SK-N-SH (cell line): ENCODE results near the gene ACTN2. TPM values are rescaled to one million over a fixed set of nuclear protein-coding genes. Genes with fewer than 3 reads are reported as not detected.

Source experiments
- CTCF ChIA-PET: fragments of 300-600, 350-600 bp; formaldehyde crosslinking; extraction: SDS; loops from one replicate; lab custom pipeline; 2021; lab: Yijun Ruan, JAX
- POLR2A ChIA-PET: fragments of 350-600 bp; sonication (Branson Sonifier 250); formaldehyde crosslinking; extraction: SDS; loops from one replicate; lab custom pipeline; 2020; ENCODE audit warnings: antibody characterized with exemption, inconsistent platforms; lab: Yijun Ruan, JAX
- DNase-seq: peaks from one replicate; pipeline ENCODE4 v3.0.0; 2012
- H2AFZ ChIP-seq: fragments of 200-600 bp; sonication (generic); 2 replicates; pipeline ENCODE4 v1.8.1; 2016; ENCODE audit warnings: antibody characterized with exemption, mild to moderate bottlenecking, low read depth
- H3F3A ChIP-seq: fragments of 200-600 bp; sonication (generic); replicated peaks from 2 replicates; pipeline ENCODE3; 2016; ENCODE audit warnings: antibody characterized with exemption, mild to moderate bottlenecking; ENCODE audit not compliant: insufficient read depth
- H3K27ac ChIP-seq, 2 experiments: fragments of 200-500 bp in 1 of 2; fragments of 200-600 bp in 1 of 2; sonication (Bioruptor generic) in 1 of 2; sonication (generic), shearing (Covaris generic) in 1 of 2; 2 replicates each; pipeline versions ENCODE4 v1.5.1 to v1.6.1; 2014 to 2016; ENCODE audit warnings: low read depth in 2 of 2, inconsistent platforms in 1 of 2, low read length in 1 of 2, mild to moderate bottlenecking in 1 of 2, mixed read lengths in 1 of 2
- H3K27me3 ChIP-seq: fragments of 200-600 bp; sonication (generic), shearing (Covaris generic); 2 replicates; pipeline ENCODE4 v1.6.1; 2016; ENCODE audit warnings: mixed run types; ENCODE audit not compliant: insufficient read depth
- H3K36me3 ChIP-seq, 2 experiments: fragments of 200-500 bp in 1 of 2; fragments of 200-600 bp in 1 of 2; sonication (Bioruptor generic) in 1 of 2; sonication (generic) in 1 of 2; replicated peaks in 1 of 2; 2 replicates each; pipeline versions ENCODE3 to v1.5.1; 2014 to 2016; ENCODE audit warnings: low read length in 1 of 2, mild to moderate bottlenecking in 1 of 2; ENCODE audit not compliant: insufficient read depth in 2 of 2, control insufficient read depth in 1 of 2
- H3K4me1 ChIP-seq, 2 experiments: fragments of 200-500 bp in 1 of 2; fragments of 200-600 bp in 1 of 2; sonication (Bioruptor generic) in 1 of 2; sonication (generic), shearing (Covaris generic) in 1 of 2; 2 replicates each; pipeline versions ENCODE4 v1.5.1 to v1.6.1; 2014 to 2016; ENCODE audit warnings: low read depth in 1 of 2, low read length in 1 of 2, mixed run types in 1 of 2; ENCODE audit not compliant: insufficient read depth in 2 of 2, control insufficient read depth in 1 of 2
- H3K4me2 ChIP-seq: fragments of 200-600 bp; sonication (generic), shearing (Covaris generic); 2 replicates; pipeline ENCODE4 v1.6.1; 2017; ENCODE audit warnings: mixed run types
- H3K4me3 ChIP-seq, 2 experiments: fragments of 200-500 bp in 1 of 2; fragments of 200-600 bp in 1 of 2; sonication (Bioruptor generic) in 1 of 2; sonication (generic), shearing (Covaris generic) in 1 of 2; 2 replicates each; pipeline versions ENCODE4 v1.5.1 to v1.8.1; 2014 to 2016; ENCODE audit warnings: low read depth in 2 of 2, inconsistent platforms in 1 of 2, low read length in 1 of 2, mild to moderate bottlenecking in 1 of 2, mixed read lengths in 1 of 2, moderate library complexity in 1 of 2
- H3K79me2 ChIP-seq: fragments of 200-600 bp; sonication (generic); 2 replicates; pipeline ENCODE4 v1.8.1; 2017; ENCODE audit warnings: mild to moderate bottlenecking; ENCODE audit not compliant: insufficient read depth
- H3K9ac ChIP-seq: fragments of 200-600 bp; sonication (generic); 2 replicates; pipeline ENCODE4 v1.6.1; 2017; ENCODE audit warnings: mixed run types
- H3K9me2 ChIP-seq: fragments of 200-600 bp; sonication (generic); 2 replicates; pipeline ENCODE4 v1.6.1; 2017; ENCODE audit warnings: mixed run types
- H3K9me3 ChIP-seq: fragments of 200-600 bp; sonication (generic); 2 replicates; pipeline ENCODE4 v1.6.1; 2017; ENCODE audit warnings: mixed run types, mild to moderate bottlenecking, moderate library complexity
- H4K20me1 ChIP-seq: fragments of 200-600 bp; sonication (generic); 2 replicates; pipeline ENCODE4 v1.6.1; 2017; ENCODE audit warnings: mild to moderate bottlenecking, mixed run types; ENCODE audit not compliant: insufficient read depth
- CTCF ChIP-seq: fragments of 200-600 bp; sonication (generic); IDR thresholded peaks from 2 replicates; pipeline ENCODE4 v1.6.1; 2017; ENCODE audit warnings: antibody characterized with exemption, mild to moderate bottlenecking, moderate library complexity
- EP300 ChIP-seq, 2 experiments: IDR thresholded peaks; 2 replicates each; pipeline versions ENCODE4 v1.4.0 to v1.6.1; 2012; ENCODE audit warnings: borderline replicate concordance in 1 of 2, low read depth in 1 of 2, low read length in 1 of 2
- EZH2phosphoT487 ChIP-seq: fragments of 200-600 bp; sonication (generic); IDR thresholded peaks from 2 replicates; pipeline ENCODE4 v1.6.1; 2017; ENCODE audit warnings: low read depth, mixed run types, mild to moderate bottlenecking, antibody characterized with exemption, moderate library complexity, borderline replicate concordance
- FOSL2 ChIP-seq: IDR thresholded peaks from 2 replicates; pipeline ENCODE4 v1.4.0; 2012; ENCODE audit warnings: low read depth, mild to moderate bottlenecking, moderate library complexity, borderline replicate concordance
- FOXJ3 ChIP-seq: sonication (generic); formaldehyde crosslinking; IDR thresholded peaks from 2 replicates; pipeline ENCODE4 v1.5.1; 2020; ENCODE audit warnings: mild to moderate bottlenecking, missing genetic modification reagents
- FOXM1 ChIP-seq: IDR thresholded peaks from 2 replicates; pipeline ENCODE4 v1.4.0; 2012; ENCODE audit warnings: low read depth, mild to moderate bottlenecking
- GATA2 ChIP-seq: sonication (generic); formaldehyde crosslinking; IDR thresholded peaks from 2 replicates; pipeline ENCODE4 v1.5.0; 2020; ENCODE audit warnings: mild to moderate bottlenecking, missing genetic modification reagents
- JUND ChIP-seq: IDR thresholded peaks from 2 replicates; pipeline ENCODE4 v1.4.0; 2012
- MEF2A ChIP-seq: IDR thresholded peaks from 2 replicates; pipeline ENCODE4 v1.4.0; 2012; ENCODE audit warnings: low read depth, borderline replicate concordance
- MXI1 ChIP-seq: IDR thresholded peaks from 2 replicates; pipeline ENCODE4 v1.6.1; 2012; ENCODE audit warnings: mild to moderate bottlenecking, low read depth, low read length, improper control_type of control experiment
- NRF1 ChIP-seq: IDR thresholded peaks from 2 replicates; pipeline ENCODE4 v1.6.1; 2012; ENCODE audit warnings: low read depth, mild to moderate bottlenecking, low read length
- RCOR1 ChIP-seq: fragments of 150-350 bp; IDR thresholded peaks from 2 replicates; pipeline ENCODE4 v1.6.1; 2017; ENCODE audit warnings: antibody characterized with exemption, low read length
- RFX5 ChIP-seq: IDR thresholded peaks from 2 replicates; pipeline ENCODE4 v1.6.1; 2012; ENCODE audit warnings: mild to moderate bottlenecking, improper control_type of control experiment, low read length
- SMC3 ChIP-seq: IDR thresholded peaks from 2 replicates; pipeline ENCODE4 v1.6.1; 2012; ENCODE audit warnings: low read depth, low read length, improper control_type of control experiment
- TCF12 ChIP-seq: IDR thresholded peaks from 2 replicates; pipeline ENCODE4 v1.4.0; 2012
- WGBS: methylation state at CpG from one replicate; pipeline ENCODE4 v1.1.6; 2017; ENCODE audit warnings: low lambda C conversion rate; 5-methylcytosine and 5-hydroxymethylcytosine counted together
- polyA plus RNA-seq, 3 experiments: library from polyadenylated mRNA; depleted of rRNA; stranded (reverse); fragments of >200 nt; gene quantifications; 2 replicates each; pipeline ENCODE4 v1.2.3, GENCODE V29; 2012
- TF ChIP-seq, protein P1 (sequence below): IDR thresholded peaks from 2 replicates; pipeline ENCODE4 v1.4.0; 2012; ENCODE audit warnings: low read depth
- TF ChIP-seq, protein P2 (sequence below): fragments of 150-350 bp; IDR thresholded peaks from 2 replicates; pipeline ENCODE4 v1.6.1; 2016; ENCODE audit warnings: mild to moderate bottlenecking, low read depth, low read length
- TF ChIP-seq, protein P3 (sequence below): IDR thresholded peaks from 2 replicates; pipeline ENCODE4 v1.4.0; 2012; ENCODE audit warnings: low read depth, borderline replicate concordance
- TF ChIP-seq, protein P4 (sequence below): fragments of 150-350 bp; IDR thresholded peaks from 2 replicates; pipeline ENCODE4 v1.6.1; 2017; ENCODE audit warnings: antibody characterized with exemption, low read length, low read depth, borderline replicate concordance

The ACTN2 gene
- polyA plus RNA-seq, 1 of the 3 experiments (the other 2 are of a cell fraction) = 0.15 TPM

- H3K27me3 ChIP-seq = no peaks in the 10 kb centered on the region
- H3K27ac ChIP-seq = no peak overlapping the region
- no peak for DNase-seq
- WGBS = 91% methylated on average over 5 of the region's 5 CpGs
- ChIA-PET POLR2A (no interaction called here), CTCF (interaction anchor here (1.1 kb wide), 1 partner anchor 10 kb away, joined by 4 read pairs; no protein-coding TSS in a partner anchor)
- peaks cover 0 to 14% of the 10 kb centered on the region in 2 experiments for H3K36me3 ChIP-seq
- H3K9ac ChIP-seq = no peak overlapping the region
- H3K4me1 ChIP-seq = peaks cover 0 to 5% of the 10 kb centered on the region in 2 experiments; a peak in 2 of 4 replicates
- H3K79me2 ChIP-seq = peaks cover 77% of the 10 kb centered on the region
- no peak overlapping the region for H2AFZ ChIP-seq
- no peaks in the 10 kb centered on the region for H4K20me1 ChIP-seq
- no peaks in the 10 kb centered on the region for H3K9me2 ChIP-seq
- H3K4me2 ChIP-seq = no peak overlapping the region
- TF ChIP-seq MEF2A = no peak
- no peak overlapping the region for H3K4me3 ChIP-seq
- no peaks in the 10 kb centered on the region for H3K9me3 ChIP-seq
- peaks cover 3% of the 10 kb centered on the region for H3F3A ChIP-seq
These were observed 112.7 kb downstream of the ACTN2 start for GRCh38 chr1:236799001-236799400.

DNA sequence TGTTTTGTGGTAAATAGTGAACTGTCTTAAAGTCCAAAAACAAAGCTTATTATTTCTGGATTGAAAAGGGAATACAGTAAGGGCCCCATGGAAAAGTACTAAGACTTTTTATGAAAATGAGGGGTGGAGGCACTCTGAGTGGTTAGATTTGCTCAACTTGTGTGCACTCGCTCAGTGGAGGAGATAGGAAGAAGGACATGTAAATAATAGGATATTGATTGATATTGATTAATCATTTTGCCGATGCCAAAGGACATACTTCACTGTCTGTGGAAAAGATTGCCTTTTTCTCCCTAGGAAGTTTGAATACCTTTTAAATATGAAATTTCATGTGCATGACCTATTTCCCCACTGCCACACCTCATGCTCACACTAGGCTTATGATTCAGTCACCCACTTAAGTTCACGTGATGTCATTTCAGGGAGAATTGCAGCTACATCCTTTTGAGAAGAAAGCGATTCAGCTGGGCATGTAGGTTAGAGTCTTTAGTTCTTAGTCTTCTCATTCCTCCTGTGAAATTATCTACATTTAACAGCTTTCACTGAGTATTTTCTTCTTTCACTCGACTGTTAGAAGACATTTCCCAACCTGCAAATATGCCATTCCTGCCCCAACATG lies 113.8 kb downstream of the ACTN2 start:
- no peaks in the 10 kb centered on the region for H3K27me3 ChIP-seq
- H3F3A ChIP-seq = peaks cover 3% of the 10 kb centered on the region
- peaks cover 88% of the 10 kb centered on the region for H3K79me2 ChIP-seq
- H2AFZ ChIP-seq = no peak overlapping the region
- no peak for TF ChIP-seq CTCF
- no peak for TF ChIP-seq NRF1
- TF ChIP-seq GATA2 (CRISPR knock-in tag) = no peak
- TF ChIP-seq FOXM1 = no peak
- TF ChIP-seq RFX5 = no peak
- no peak for TF ChIP-seq JUND
- no peak for TF ChIP-seq EP300 (IDR thresholded peaks at IDR 0.05; ENCODE audit: borderline replicate concordance in 1 of 2, low read depth in 1 of 2, low read length in 1 of 2)
- TF ChIP-seq FOSL2 = no peak
- TF ChIP-seq, protein P1, sequence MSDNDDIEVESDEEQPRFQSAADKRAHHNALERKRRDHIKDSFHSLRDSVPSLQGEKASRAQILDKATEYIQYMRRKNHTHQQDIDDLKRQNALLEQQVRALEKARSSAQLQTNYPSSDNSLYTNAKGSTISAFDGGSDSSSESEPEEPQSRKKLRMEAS = no peak
- TF ChIP-seq SMC3 = no peak
- TF ChIP-seq TCF12 = no peak
- TF ChIP-seq EZH2phosphoT487 = no peak
- TF ChIP-seq, protein P2, sequence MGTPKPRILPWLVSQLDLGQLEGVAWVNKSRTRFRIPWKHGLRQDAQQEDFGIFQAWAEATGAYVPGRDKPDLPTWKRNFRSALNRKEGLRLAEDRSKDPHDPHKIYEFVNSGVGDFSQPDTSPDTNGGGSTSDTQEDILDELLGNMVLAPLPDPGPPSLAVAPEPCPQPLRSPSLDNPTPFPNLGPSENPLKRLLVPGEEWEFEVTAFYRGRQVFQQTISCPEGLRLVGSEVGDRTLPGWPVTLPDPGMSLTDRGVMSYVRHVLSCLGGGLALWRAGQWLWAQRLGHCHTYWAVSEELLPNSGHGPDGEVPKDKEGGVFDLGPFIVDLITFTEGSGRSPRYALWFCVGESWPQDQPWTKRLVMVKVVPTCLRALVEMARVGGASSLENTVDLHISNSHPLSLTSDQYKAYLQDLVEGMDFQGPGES = no peak
- TF ChIP-seq MXI1 = no peak
- TF ChIP-seq, protein P3, sequence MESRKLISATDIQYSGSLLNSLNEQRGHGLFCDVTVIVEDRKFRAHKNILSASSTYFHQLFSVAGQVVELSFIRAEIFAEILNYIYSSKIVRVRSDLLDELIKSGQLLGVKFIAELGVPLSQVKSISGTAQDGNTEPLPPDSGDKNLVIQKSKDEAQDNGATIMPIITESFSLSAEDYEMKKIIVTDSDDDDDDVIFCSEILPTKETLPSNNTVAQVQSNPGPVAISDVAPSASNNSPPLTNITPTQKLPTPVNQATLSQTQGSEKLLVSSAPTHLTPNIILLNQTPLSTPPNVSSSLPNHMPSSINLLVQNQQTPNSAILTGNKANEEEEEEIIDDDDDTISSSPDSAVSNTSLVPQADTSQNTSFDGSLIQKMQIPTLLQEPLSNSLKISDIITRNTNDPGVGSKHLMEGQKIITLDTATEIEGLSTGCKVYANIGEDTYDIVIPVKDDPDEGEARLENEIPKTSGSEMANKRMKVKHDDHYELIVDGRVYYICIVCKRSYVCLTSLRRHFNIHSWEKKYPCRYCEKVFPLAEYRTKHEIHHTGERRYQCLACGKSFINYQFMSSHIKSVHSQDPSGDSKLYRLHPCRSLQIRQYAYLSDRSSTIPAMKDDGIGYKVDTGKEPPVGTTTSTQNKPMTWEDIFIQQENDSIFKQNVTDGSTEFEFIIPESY = no peak
- TF ChIP-seq, protein P4, sequence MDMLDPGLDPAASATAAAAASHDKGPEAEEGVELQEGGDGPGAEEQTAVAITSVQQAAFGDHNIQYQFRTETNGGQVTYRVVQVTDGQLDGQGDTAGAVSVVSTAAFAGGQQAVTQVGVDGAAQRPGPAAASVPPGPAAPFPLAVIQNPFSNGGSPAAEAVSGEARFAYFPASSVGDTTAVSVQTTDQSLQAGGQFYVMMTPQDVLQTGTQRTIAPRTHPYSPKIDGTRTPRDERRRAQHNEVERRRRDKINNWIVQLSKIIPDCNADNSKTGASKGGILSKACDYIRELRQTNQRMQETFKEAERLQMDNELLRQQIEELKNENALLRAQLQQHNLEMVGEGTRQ = no peak
- TF ChIP-seq RCOR1 = no peak
- TF ChIP-seq FOXJ3 = no peak
- ChIA-PET CTCF (no interaction called here), POLR2A (no interaction called here)
- no peak overlapping the region for H3K4me3 ChIP-seq
- H3K9ac ChIP-seq = no peak overlapping the region
- H3K4me1 ChIP-seq = peaks cover 0 to 3% of the 10 kb centered on the region in 2 experiments; a peak in 2 of 4 replicates
- no peaks in the 10 kb centered on the region for H3K9me3 ChIP-seq
- H3K9me2 ChIP-seq = no peaks in the 10 kb centered on the region
- peaks cover 0 to 24% of the 10 kb centered on the region in 2 experiments for H3K36me3 ChIP-seq
- 83% methylated on average over 5 of the region's 5 CpGs for WGBS
- no peak overlapping the region for H3K27ac ChIP-seq
- no peaks in the 10 kb centered on the region for H4K20me1 ChIP-seq
- DNase-seq = no peak
- H3K4me2 ChIP-seq = no peak overlapping the region
